ENCODE data around the gene SETD5.

DNA sequence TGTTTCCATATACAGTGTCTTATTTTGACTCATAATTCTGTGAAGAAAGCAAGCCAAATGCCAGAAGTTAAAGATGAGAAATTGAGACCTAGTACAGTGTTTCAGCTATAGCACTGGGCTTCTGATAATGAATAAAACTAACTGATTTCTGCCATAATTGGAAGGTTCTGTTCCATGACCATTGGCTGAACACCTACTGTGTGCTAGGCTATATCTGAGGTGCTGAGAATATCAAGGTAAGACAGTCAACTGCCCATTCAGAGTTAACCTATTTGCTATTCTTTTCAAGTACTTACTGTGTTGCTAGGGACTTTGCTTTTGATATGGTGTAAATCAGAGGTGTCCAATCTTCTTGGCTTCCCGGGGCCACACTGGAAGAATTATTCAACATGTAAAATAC is 82.8 kb downstream of the SETD5 start:
- TF ChIP-seq, protein P1, sequence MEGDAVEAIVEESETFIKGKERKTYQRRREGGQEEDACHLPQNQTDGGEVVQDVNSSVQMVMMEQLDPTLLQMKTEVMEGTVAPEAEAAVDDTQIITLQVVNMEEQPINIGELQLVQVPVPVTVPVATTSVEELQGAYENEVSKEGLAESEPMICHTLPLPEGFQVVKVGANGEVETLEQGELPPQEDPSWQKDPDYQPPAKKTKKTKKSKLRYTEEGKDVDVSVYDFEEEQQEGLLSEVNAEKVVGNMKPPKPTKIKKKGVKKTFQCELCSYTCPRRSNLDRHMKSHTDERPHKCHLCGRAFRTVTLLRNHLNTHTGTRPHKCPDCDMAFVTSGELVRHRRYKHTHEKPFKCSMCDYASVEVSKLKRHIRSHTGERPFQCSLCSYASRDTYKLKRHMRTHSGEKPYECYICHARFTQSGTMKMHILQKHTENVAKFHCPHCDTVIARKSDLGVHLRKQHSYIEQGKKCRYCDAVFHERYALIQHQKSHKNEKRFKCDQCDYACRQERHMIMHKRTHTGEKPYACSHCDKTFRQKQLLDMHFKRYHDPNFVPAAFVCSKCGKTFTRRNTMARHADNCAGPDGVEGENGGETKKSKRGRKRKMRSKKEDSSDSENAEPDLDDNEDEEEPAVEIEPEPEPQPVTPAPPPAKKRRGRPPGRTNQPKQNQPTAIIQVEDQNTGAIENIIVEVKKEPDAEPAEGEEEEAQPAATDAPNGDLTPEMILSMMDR (IDR thresholded peaks at IDR 0.05), result no peak
- TF ChIP-seq POLR2A (IDR thresholded peaks at IDR 0.05) (no peak), POLR2AphosphoS5 (IDR thresholded peaks at IDR 0.05) (no peak)
